ENCODE measurements around the gene MTF2.
"Not testable (repeated sequence)": the region's sequence is repeated elsewhere in the genome, so short reads cannot be mapped to it uniquely, and the experiment has no call there.

MTF2 gene

GRCh38 chr1:93078986-93079654, at the start of gene MTF2:
Gene MTF2, plus strand, starts transcription at chr1:93079283. Its CDS starts 244 bp downstream, at chr1:93079527.
- DNase-seq (ENCODE audit: low read depth in 3 of 3): peak; percentile 84 to 91 (median 87)

- DNase-seq (ENCODE audit: low read depth in 3 of 3): no peak
Measured at GRCh38 chr1:93029317-93029716, 49.8 kb upstream of the MTF2 start.

- not testable (repeated sequence) for DNase-seq (ENCODE audit: low read depth in 3 of 3)
Measured at GRCh38 chr1:93030191-93030590, 48.9 kb upstream of the MTF2 start.

GRCh38 chr1:93031711-93032110, 47.4 kb upstream of the MTF2 start:
- DNase-seq (ENCODE audit: low read depth in 3 of 3): no peak

- no peak for DNase-seq (ENCODE audit: low read depth in 3 of 3)
Measured at GRCh38 chr1:93033029-93033428, 46.1 kb upstream of the MTF2 start.

GRCh38 chr1:93033785-93034184, 45.3 kb upstream of the MTF2 start:
- no peak for DNase-seq (ENCODE audit: low read depth in 3 of 3)

- no peak for DNase-seq (ENCODE audit: low read depth in 3 of 3)
Measured at GRCh38 chr1:93034397-93034796, 44.7 kb upstream of the MTF2 start.

- no peak for DNase-seq (ENCODE audit: low read depth in 3 of 3)
Measured at GRCh38 chr1:93036672-93037071, 42.4 kb upstream of the MTF2 start.

GRCh38 chr1:93042187-93043056, 36.7 kb upstream of the MTF2 start:
- DNase-seq (ENCODE audit: low read depth in 3 of 3): peak in 1 of 3 experiments; percentile 21

GRCh38 chr1:93043057-93043557, 36.0 kb upstream of the MTF2 start:
- DNase-seq (ENCODE audit: low read depth in 3 of 3): no peak

GRCh38 chr1:93047618-93048017, 31.5 kb upstream of the MTF2 start:
- no peak for DNase-seq (ENCODE audit: low read depth in 3 of 3)

GRCh38 chr1:93051961-93052360, 27.1 kb upstream of the MTF2 start:
- no peak for DNase-seq (ENCODE audit: low read depth in 3 of 3)

- no peak for DNase-seq (ENCODE audit: low read depth in 3 of 3)
Measured at GRCh38 chr1:93056214-93056613, 22.9 kb upstream of the MTF2 start.

GRCh38 chr1:93056649-93057048, 22.4 kb upstream of the MTF2 start:
- no peak for DNase-seq (ENCODE audit: low read depth in 3 of 3)

GRCh38 chr1:93061895-93062792, 16.9 kb upstream of the MTF2 start:
- no peak for DNase-seq (ENCODE audit: low read depth in 3 of 3)

GRCh38 chr1:93076268-93076667, 2.8 kb upstream of the MTF2 start:
- no peak for DNase-seq (ENCODE audit: low read depth in 3 of 3)

GRCh38 chr1:93078203-93078602, 880 bp upstream of the MTF2 start:
- no peak for DNase-seq (ENCODE audit: low read depth in 3 of 3)

GRCh38 chr1:93078638-93078985, 471 bp upstream of the MTF2 start:
- no peak for DNase-seq (ENCODE audit: low read depth in 3 of 3)

GRCh38 chr1:93079685-93080141, 630 bp downstream of the MTF2 start:
- no peak for DNase-seq (ENCODE audit: low read depth in 3 of 3)

GRCh38 chr1:93080179-93080823, 1.2 kb downstream of the MTF2 start:
- no peak for DNase-seq (ENCODE audit: low read depth in 3 of 3)

- no peak for DNase-seq (ENCODE audit: low read depth in 3 of 3)
Measured at GRCh38 chr1:93081716-93082115, 2.6 kb downstream of the MTF2 start.

All from stimulated activated CD4-positive, alpha-beta T cell treated with anti-CD3 and anti-CD28 coated beads, TNF-alpha, amount 100 ng/mL, for 4 hours (primary cell).